GM12878 (cell line): ENCODE data around the gene DLG2. TPM values are rescaled to one million over a fixed set of nuclear protein-coding genes. Genes with fewer than 3 reads are reported as not detected.

Experiments
- ATAC-seq: fragments of 200-7000 bp; cut with Tn5 transposase; 3 replicates; pipeline ENCODE4 v1.9.1; 2020; ENCODE audit warnings: mild to moderate bottlenecking, moderate library complexity
- BruUV-seq: library from RNA; stranded (reverse); fragments of 400-500 nt; replicated peaks from 2 replicates; lab custom pipeline; 2021; lab: Mats Ljungman, UMichigan
- CTCF ChIA-PET: fragments of 300-600 bp; sonication (Branson Sonifier 250); formaldehyde crosslinking; extraction: SDS; loops from one replicate; lab custom pipeline; 2021; ENCODE audit warnings: inconsistent platforms; lab: Yijun Ruan, JAX
- POLR2A ChIA-PET: fragments of 350-600 bp; formaldehyde crosslinking; extraction: SDS; loops from one replicate; lab custom pipeline; 2021; ENCODE audit warnings: inconsistent platforms; lab: Charles Lee
- RAD21 ChIA-PET: fragments of 300-600 bp; sonication (Branson Sonifier 250); formaldehyde crosslinking; loops from one replicate; lab custom pipeline; 2023; ENCODE audit warnings: antibody characterized with exemption; ENCODE audit not compliant: unreplicated experiment; lab: Charles Lee
- SMC1A ChIA-PET: fragments of 300-600 bp; sonication (Branson Sonifier 250); formaldehyde crosslinking; loops from one replicate; lab custom pipeline; 2023; ENCODE audit not compliant: unreplicated experiment, uncharacterized antibody; lab: Charles Lee
- DNase-seq: peaks from one replicate; pipeline ENCODE4 v3.0.0-alpha.2; 2011; ENCODE audit warnings: low read depth, low spot score
- FAIRE-seq: peaks from 3 replicates; lab custom pipeline; 2011; peaks lifted over from hg19 to GRCh38; lab: Jason Lieb, UNC
- H2AFZ ChIP-seq: 2 replicates; pipeline ENCODE4 v1.6.0; 2011; ENCODE audit warnings: low read depth, low read length, control low read depth; ENCODE audit not compliant: control insufficient read depth
- H3K27ac ChIP-seq: 2 replicates; pipeline ENCODE4 v1.5.1; 2011; ENCODE audit warnings: control low read depth; ENCODE audit not compliant: control insufficient read depth, insufficient read depth
- H3K27me3 ChIP-seq, 2 experiments: replicated peaks in 1 of 2; 2 replicates each; pipeline versions ENCODE4 v1.6.0 to v1.6.1; 2011; ENCODE audit warnings: low read length in 1 of 2; ENCODE audit not compliant: control insufficient read depth in 2 of 2, insufficient read depth in 2 of 2
- H3K36me3 ChIP-seq, 2 experiments: 2 replicates each; pipeline ENCODE4 v1.5.1; 2011; ENCODE audit warnings: low read length in 1 of 2; ENCODE audit not compliant: control insufficient read depth in 2 of 2, insufficient read depth in 2 of 2
- H3K4me1 ChIP-seq: 2 replicates; pipeline ENCODE4 v1.6.1; 2011; ENCODE audit warnings: mild to moderate bottlenecking, low read length, moderate library complexity, mixed read lengths; ENCODE audit not compliant: control insufficient read depth, insufficient read depth
- H3K4me2 ChIP-seq: 2 replicates; pipeline ENCODE4 v1.6.0; 2011; ENCODE audit warnings: control low read depth; ENCODE audit not compliant: control insufficient read depth, insufficient read depth
- H3K4me3 ChIP-seq: fragments of 200-600 bp; sonication (generic); 2 replicates; pipeline ENCODE4 v1.5.1; 2016
- H3K79me2 ChIP-seq: 2 replicates; pipeline ENCODE4 v1.6.0; 2011; ENCODE audit warnings: low read length; ENCODE audit not compliant: control insufficient read depth, insufficient read depth
- H3K9ac ChIP-seq: 2 replicates; pipeline ENCODE4 v1.8.0; 2011; ENCODE audit warnings: low read length, control low read depth, mixed read lengths; ENCODE audit not compliant: control insufficient read depth, insufficient read depth
- H3K9me3 ChIP-seq: replicated peaks from 3 replicates; pipeline ENCODE4 v1.5.1; 2011; ENCODE audit warnings: mild to moderate bottlenecking, low read length; ENCODE audit not compliant: control insufficient read depth, insufficient read depth
- H4K20me1 ChIP-seq: 2 replicates; pipeline ENCODE4 v1.6.0; 2011; ENCODE audit not compliant: control insufficient read depth, insufficient read depth
- BHLHE40 ChIP-seq, 2 experiments: fragments of 450-650 bp in 1 of 2; IDR thresholded peaks; 2 replicates each; pipeline ENCODE4 v1.6.1; 2011 to 2017; ENCODE audit warnings: low read depth in 2 of 2, borderline replicate concordance in 1 of 2, improper control_type of control experiment in 1 of 2, low read length in 1 of 2, mild to moderate bottlenecking in 1 of 2
- PAX5 ChIP-seq: IDR thresholded peaks from 2 replicates; pipeline ENCODE4 v1.6.1; 2011; ENCODE audit warnings: low read depth, low read length, borderline replicate concordance
- POLR2AphosphoS5 ChIP-seq: IDR thresholded peaks from 2 replicates; pipeline ENCODE4 v1.6.1; 2011; ENCODE audit warnings: mild to moderate bottlenecking, low read length, inconsistent platforms
- POU2F2 ChIP-seq: IDR thresholded peaks from 3 replicates; pipeline ENCODE4 v1.6.1; 2011; ENCODE audit warnings: low read depth, mild to moderate bottlenecking, low read length, borderline replicate concordance
- RAD51 ChIP-seq: fragments of 450-650 bp; IDR thresholded peaks from 2 replicates; pipeline ENCODE4 v1.6.1; 2016; ENCODE audit warnings: moderate library complexity, mild to moderate bottlenecking, inconsistent platforms
- WGBS: methylation state at CpG from one replicate; pipeline ENCODE4 v1.1.6; 2016; ENCODE audit warnings: low lambda C conversion rate; ENCODE audit not compliant: insufficient replicate concordance, insufficient coverage; ENCODE audit errors: missing lambda C conversion rate; 5-methylcytosine and 5-hydroxymethylcytosine counted together
- in situ Hi-C: fragments of 300-500 bp; cut with MboI; formaldehyde crosslinking; loops from 9 replicates; pipeline ENCODE4 v1.14.3; 2018; ENCODE audit warnings: mixed read lengths
- intact Hi-C: fragments of 100-400 bp; cut with micrococcal nuclease; formaldehyde crosslinking; loops from one replicate; pipeline ENCODE4 v1.14.2; 2022; ENCODE audit not compliant: unreplicated experiment
- polyA plus RNA-seq, 11 experiments: library from polyadenylated mRNA; depleted of rRNA in 4 of 11; unstranded in 6 of 11; stranded (reverse) in 5 of 11; fragments of >200 nt; fragmentation: Nextera tagmentation in 4 of 11; fragmentation: Illumina TruSeq in 1 of 11; extraction: Ambion mirVana in 4 of 11; extraction: Trizol in 1 of 11; gene quantifications; 1 replicate in 1 of 11; 2 replicates in 10 of 11; pipeline versions ENCODE4 v1.2.1 to v1.2.3, GENCODE V29; 2011 to 2016; ENCODE audit warnings: inconsistent platforms in 2 of 11, missing spikeins in 2 of 11, low read depth in 1 of 11
- total RNA-seq, 4 experiments: library from RNA; depleted of rRNA in 3 of 4; stranded (reverse); fragments of >200 nt in 3 of 4; fragmentation: Illumina TruSeq in 1 of 4; extraction: Trizol in 1 of 4; gene quantifications; 2 replicates each; pipeline versions ENCODE4 v1.2.1 to v1.2.3, GENCODE V29; 2013 to 2021
- TF ChIP-seq, protein P1 (sequence below), 3 experiments: IDR thresholded peaks in 2 of 3; conservative IDR thresholded peaks in 1 of 3; 2 replicates each; pipeline ENCODE4 v1.5.1; 2011; ENCODE audit warnings: low read depth in 3 of 3, low read length in 3 of 3, mild to moderate bottlenecking in 3 of 3, control low read depth in 2 of 3, moderate library complexity in 2 of 3, inconsistent platforms in 1 of 3, mixed read lengths in 1 of 3; ENCODE audit not compliant: control insufficient read depth in 2 of 3, insufficient read depth in 1 of 3; ENCODE audit errors: extremely low read depth in 1 of 3
- TF ChIP-seq, protein P2 (sequence below): IDR thresholded peaks from 2 replicates; pipeline ENCODE4 v1.6.1; 2011; ENCODE audit warnings: low read depth, mild to moderate bottlenecking, low read length, moderate library complexity, borderline replicate concordance; ENCODE audit errors: extremely low read depth

DLG2 gene
- total and polyA plus RNA-seq, 10 of the 15 experiments (the other 5 are each of a cell fraction or from before 2014, with no cell fraction given), result 0.09 to 0.98 (median 0.35) TPM

DNA sequence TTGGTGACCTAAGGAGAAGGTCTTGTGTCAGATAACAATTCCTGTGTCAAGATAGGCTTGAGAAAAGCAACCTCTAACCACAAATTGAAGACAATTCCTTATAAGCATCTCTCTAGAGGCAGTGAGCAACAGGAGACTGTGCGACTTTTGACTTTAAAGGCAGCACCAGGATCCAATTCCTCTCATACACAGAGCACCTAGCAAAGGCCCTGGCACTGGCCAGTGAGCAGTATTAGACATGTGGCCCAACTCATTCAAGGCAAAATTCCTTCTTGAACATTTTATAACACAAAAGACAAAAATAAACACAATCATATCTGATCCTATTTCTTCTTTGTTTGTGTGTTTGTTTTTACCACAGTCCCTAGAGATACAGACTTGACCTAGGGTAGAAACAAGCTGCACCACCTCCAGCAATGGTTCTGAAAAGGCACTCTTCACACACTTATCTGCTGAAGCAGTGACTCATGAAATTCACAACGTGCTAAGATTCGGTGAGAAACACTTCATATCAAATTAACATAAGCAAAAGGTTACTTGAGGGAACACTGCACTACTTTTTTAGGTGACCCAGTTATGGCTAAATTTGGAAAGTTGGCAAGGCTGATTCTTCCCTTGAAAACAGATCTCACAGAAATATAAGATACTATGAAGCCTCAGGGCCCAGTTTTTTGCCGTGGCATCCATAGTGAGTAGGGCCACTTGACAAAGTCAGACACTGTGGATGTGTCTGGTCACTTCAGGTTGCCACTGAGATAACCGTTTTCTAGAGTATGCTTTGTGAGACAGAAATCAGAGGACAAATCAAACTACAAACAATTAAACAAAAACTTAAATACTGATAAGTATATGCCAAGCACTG is 1018.9 kb downstream of the DLG2 start:
- H3K27ac ChIP-seq, result no peak overlapping the region
- H3K9me3 ChIP-seq, result no peaks in the 10 kb centered on the region
- H3K27me3 ChIP-seq, result no peaks in the 10 kb centered on the region
- no TSS peak for BruUV-seq
- WGBS, result 16% methylated on average over 5 of the region's 5 CpGs
- RAD21 ChIA-PET, result no interaction called here
- H3K4me1 ChIP-seq, result no peaks in the 10 kb centered on the region
- no peak overlapping the region for H3K4me2 ChIP-seq
- H3K36me3 ChIP-seq, result no peaks in the 10 kb centered on the region
- in situ Hi-C loops, result no loop called here
- intact Hi-C loops, result no loop called here
- no peaks in the 10 kb centered on the region for H3K79me2 ChIP-seq
- FAIRE-seq, result no peak
- no peak overlapping the region for H3K9ac ChIP-seq
- CTCF ChIA-PET, result no interaction called here
- H2AFZ ChIP-seq, result no peak overlapping the region
- POLR2A ChIA-PET, result no interaction called here
- no peak overlapping the region for H3K4me3 ChIP-seq
- no peaks in the 10 kb centered on the region for H4K20me1 ChIP-seq
- ATAC-seq, result no peak
- TF ChIP-seq RAD51, result no peak
- SMC1A ChIA-PET, result no interaction called here
- DNase-seq, result no peak

DNA sequence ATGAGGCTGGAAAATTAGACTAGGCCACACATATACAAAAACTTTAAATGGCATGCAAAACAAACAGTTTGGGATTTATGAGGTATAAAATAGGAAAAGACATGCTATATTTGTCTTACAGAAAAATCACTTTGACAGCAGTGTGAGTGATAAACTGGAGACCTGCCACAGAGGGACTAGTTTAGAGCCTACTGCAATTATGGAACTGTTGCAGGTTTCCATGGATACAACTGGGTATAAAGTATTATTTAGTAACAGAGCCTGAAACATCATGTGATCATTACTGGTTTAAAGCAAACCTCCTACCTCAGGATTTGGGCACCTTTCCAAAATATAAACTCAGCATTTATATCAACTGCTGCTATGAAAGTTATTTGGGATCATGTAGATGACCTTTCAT is 1032.5 kb downstream of the DLG2 start:
- DNase-seq (no peak), ATAC-seq (no peak), FAIRE-seq (no peak)
- ChIA-PET CTCF (no interaction called here), RAD21 (no interaction called here), POLR2A (no interaction called here), SMC1A (no interaction called here)
- intact Hi-C loops, result no loop called here
- TF ChIP-seq BHLHE40 (IDR thresholded peaks at IDR 0.05; ENCODE audit: borderline replicate concordance in 1 of 2, low read depth in 2 of 2, low read length in 1 of 2) (no peak), POU2F2 (no peak), PAX5 (no peak), POLR2AphosphoS5 (no peak)
- TF ChIP-seq, protein P1, sequence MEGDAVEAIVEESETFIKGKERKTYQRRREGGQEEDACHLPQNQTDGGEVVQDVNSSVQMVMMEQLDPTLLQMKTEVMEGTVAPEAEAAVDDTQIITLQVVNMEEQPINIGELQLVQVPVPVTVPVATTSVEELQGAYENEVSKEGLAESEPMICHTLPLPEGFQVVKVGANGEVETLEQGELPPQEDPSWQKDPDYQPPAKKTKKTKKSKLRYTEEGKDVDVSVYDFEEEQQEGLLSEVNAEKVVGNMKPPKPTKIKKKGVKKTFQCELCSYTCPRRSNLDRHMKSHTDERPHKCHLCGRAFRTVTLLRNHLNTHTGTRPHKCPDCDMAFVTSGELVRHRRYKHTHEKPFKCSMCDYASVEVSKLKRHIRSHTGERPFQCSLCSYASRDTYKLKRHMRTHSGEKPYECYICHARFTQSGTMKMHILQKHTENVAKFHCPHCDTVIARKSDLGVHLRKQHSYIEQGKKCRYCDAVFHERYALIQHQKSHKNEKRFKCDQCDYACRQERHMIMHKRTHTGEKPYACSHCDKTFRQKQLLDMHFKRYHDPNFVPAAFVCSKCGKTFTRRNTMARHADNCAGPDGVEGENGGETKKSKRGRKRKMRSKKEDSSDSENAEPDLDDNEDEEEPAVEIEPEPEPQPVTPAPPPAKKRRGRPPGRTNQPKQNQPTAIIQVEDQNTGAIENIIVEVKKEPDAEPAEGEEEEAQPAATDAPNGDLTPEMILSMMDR (IDR thresholded peaks at IDR 0.05 in 2 of 3, conservative IDR thresholded peaks at IDR 0.05 in 1 of 3; ENCODE audit: control insufficient read depth in 2 of 3, extremely low read depth in 1 of 3, insufficient read depth in 1 of 3, low read depth in 3 of 3, low read length in 3 of 3), result no peak
- TF ChIP-seq, protein P2, sequence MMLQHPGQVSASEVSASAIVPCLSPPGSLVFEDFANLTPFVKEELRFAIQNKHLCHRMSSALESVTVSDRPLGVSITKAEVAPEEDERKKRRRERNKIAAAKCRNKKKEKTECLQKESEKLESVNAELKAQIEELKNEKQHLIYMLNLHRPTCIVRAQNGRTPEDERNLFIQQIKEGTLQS, result no peak
- Histone ChIP-seq H3K9me3 (no peaks in the 10 kb centered on the region), H3K9ac (no peak overlapping the region), H2AFZ (no peak overlapping the region), H3K4me1 (no peaks in the 10 kb centered on the region), H3K4me3 (no peak overlapping the region), H3K4me2 (no peak overlapping the region), H4K20me1 (no peaks in the 10 kb centered on the region), H3K79me2 (no peaks in the 10 kb centered on the region), H3K27ac (no peak overlapping the region), H3K27me3 (no peaks in the 10 kb centered on the region), H3K36me3 (no peaks in the 10 kb centered on the region)
- in situ Hi-C loops, result no loop called here
- no TSS peak for BruUV-seq
